Neural cell (in vitro differentiated cells): ENCODE results near the gene TMEM201. TPM values are rescaled to one million over a fixed set of nuclear protein-coding genes. Genes with fewer than 3 reads are reported as not detected.

Experiments
- H2AFZ ChIP-seq: fragments of 200-600, 300-800 bp; sonication (generic), shearing (Covaris generic); 2 replicates; pipeline ENCODE4 v1.6.0; 2014; ENCODE audit warnings: low read depth, mild to moderate bottlenecking, antibody characterized with exemption, low read length, moderate library complexity
- H3F3A ChIP-seq: fragments of 200-600 bp; shearing (Covaris generic); 2 replicates; pipeline ENCODE4 v1.6.1; 2016; ENCODE audit warnings: mild to moderate bottlenecking, moderate library complexity, mixed read lengths, antibody characterized with exemption, low read length; ENCODE audit not compliant: insufficient read depth, poor library complexity, severe bottlenecking
- H3K27ac ChIP-seq: fragments of 200-600, 300-800 bp; sonication (generic), shearing (Covaris generic); 2 replicates; pipeline ENCODE4 v1.5.1; 2014; ENCODE audit warnings: mild to moderate bottlenecking, low read length, moderate library complexity
- H3K27me3 ChIP-seq: fragments of 300-800, 200-600 bp; sonication (generic), shearing (Covaris generic); 2 replicates; pipeline ENCODE4 v1.6.0; 2014; ENCODE audit warnings: mild to moderate bottlenecking, low read depth, low read length, moderate library complexity; ENCODE audit not compliant: insufficient read depth
- H3K36me3 ChIP-seq: fragments of 300-800, 200-600 bp; sonication (generic), shearing (Covaris generic); 2 replicates; pipeline ENCODE4 v1.5.1; 2014; ENCODE audit warnings: mild to moderate bottlenecking, antibody characterized with exemption, low read length, moderate library complexity; ENCODE audit not compliant: insufficient read depth
- H3K4me2 ChIP-seq: fragments of 300-800, 200-600 bp; sonication (generic), shearing (Covaris generic); 2 replicates; pipeline ENCODE4 v1.6.0; 2014; ENCODE audit warnings: mild to moderate bottlenecking, low read length
- H3K4me3 ChIP-seq: fragments of 300-800, 200-600 bp; sonication (generic), shearing (Covaris generic); 2 replicates; pipeline ENCODE4 v1.5.1; 2014; ENCODE audit warnings: mild to moderate bottlenecking, low read length, moderate library complexity
- H3K79me2 ChIP-seq: fragments of 200-600 bp; shearing (Covaris generic); replicated peaks from 2 replicates; pipeline ENCODE4 v1.6.0; 2014; ENCODE audit warnings: mild to moderate bottlenecking, low read length, moderate library complexity; ENCODE audit not compliant: insufficient read depth
- H3K9ac ChIP-seq: fragments of 300-800, 200-600 bp; sonication (generic), shearing (Covaris generic); 2 replicates; pipeline ENCODE4 v1.6.1; 2016; ENCODE audit warnings: mild to moderate bottlenecking, low read length, mixed read lengths
- H3K9me2 ChIP-seq: fragments of 200-600 bp; shearing (Covaris generic); 2 replicates; pipeline ENCODE4 v1.6.1; 2016; ENCODE audit warnings: mild to moderate bottlenecking, low read length, mixed read lengths; ENCODE audit not compliant: insufficient read depth
- H3K9me3 ChIP-seq: fragments of 200-600, 300-800 bp; sonication (generic), shearing (Covaris generic); 2 replicates; pipeline ENCODE4 v1.6.1; 2016; ENCODE audit warnings: mild to moderate bottlenecking, mixed run types, low read length, moderate library complexity, mixed read lengths
- H4K20me1 ChIP-seq: fragments of 200-600 bp; shearing (Covaris generic); 2 replicates; pipeline ENCODE4 v1.6.1; 2016; ENCODE audit warnings: mild to moderate bottlenecking, mixed run types; ENCODE audit not compliant: insufficient read depth
- EP300 ChIP-seq: fragments of 450-650 bp; conservative IDR thresholded peaks from 2 replicates; pipeline ENCODE4 v1.6.1; 2014; ENCODE audit warnings: antibody characterized with exemption, mild to moderate bottlenecking, moderate library complexity; ENCODE audit not compliant: poor library complexity, severe bottlenecking
- EZH2 ChIP-seq: fragments of 200-600, 300-800 bp; shearing (Covaris generic), sonication (generic); IDR thresholded peaks from 2 replicates; pipeline ENCODE4 v1.6.1; 2014; ENCODE audit warnings: antibody characterized with exemption, low read length, borderline replicate concordance, mild to moderate bottlenecking; ENCODE audit not compliant: insufficient read depth, poor library complexity, severe bottlenecking
- MXI1 ChIP-seq: fragments of 450-650 bp; conservative IDR thresholded peaks from 2 replicates; pipeline ENCODE4 v1.6.1; 2014; ENCODE audit warnings: antibody characterized with exemption, mild to moderate bottlenecking; ENCODE audit not compliant: poor library complexity, severe bottlenecking
- POLR2AphosphoS5 ChIP-seq: IDR thresholded peaks from 2 replicates; pipeline ENCODE4 v1.6.1; 2012
- RAD21 ChIP-seq: fragments of 450-650 bp; conservative IDR thresholded peaks from 2 replicates; pipeline ENCODE4 v1.6.1; 2014; ENCODE audit warnings: antibody characterized with exemption, mild to moderate bottlenecking, moderate library complexity
- SMC3 ChIP-seq: fragments of 450-650 bp; conservative IDR thresholded peaks from 2 replicates; pipeline ENCODE4 v1.6.1; 2014; ENCODE audit warnings: antibody characterized with exemption, mild to moderate bottlenecking, moderate library complexity; ENCODE audit not compliant: poor library complexity
- TAF1 ChIP-seq: IDR thresholded peaks from 2 replicates; pipeline ENCODE4 v1.6.1; 2012; ENCODE audit warnings: low read depth
- polyA plus RNA-seq: library from polyadenylated mRNA; depleted of rRNA; stranded (reverse); fragments of >200 nt; gene quantifications from 2 replicates; pipeline ENCODE4 v1.2.3, GENCODE V29; 2014
- TF ChIP-seq, protein P1 (sequence below): IDR thresholded peaks from 2 replicates; pipeline ENCODE4 v1.6.1; 2012; ENCODE audit warnings: borderline replicate concordance
- TF ChIP-seq, protein P2 (sequence below): fragments of 450-650 bp; IDR thresholded peaks from 2 replicates; pipeline ENCODE4 v1.5.1; 2014; ENCODE audit warnings: antibody characterized with exemption, mild to moderate bottlenecking, moderate library complexity; ENCODE audit not compliant: poor library complexity, severe bottlenecking

Gene TMEM201
- polyA plus RNA-seq, 1 donor from 2014 or later: 7.3 TPM

GRCh38 chr1:9655836-9656235 is 67.1 kb downstream of the TMEM201 start:
- TF ChIP-seq TAF1 (no peak), POLR2AphosphoS5 (no peak), SMC3 (no peak), MXI1 (no peak), EP300 (no peak), EZH2 (no peak), RAD21 (no peak)
- TF ChIP-seq, protein P1, sequence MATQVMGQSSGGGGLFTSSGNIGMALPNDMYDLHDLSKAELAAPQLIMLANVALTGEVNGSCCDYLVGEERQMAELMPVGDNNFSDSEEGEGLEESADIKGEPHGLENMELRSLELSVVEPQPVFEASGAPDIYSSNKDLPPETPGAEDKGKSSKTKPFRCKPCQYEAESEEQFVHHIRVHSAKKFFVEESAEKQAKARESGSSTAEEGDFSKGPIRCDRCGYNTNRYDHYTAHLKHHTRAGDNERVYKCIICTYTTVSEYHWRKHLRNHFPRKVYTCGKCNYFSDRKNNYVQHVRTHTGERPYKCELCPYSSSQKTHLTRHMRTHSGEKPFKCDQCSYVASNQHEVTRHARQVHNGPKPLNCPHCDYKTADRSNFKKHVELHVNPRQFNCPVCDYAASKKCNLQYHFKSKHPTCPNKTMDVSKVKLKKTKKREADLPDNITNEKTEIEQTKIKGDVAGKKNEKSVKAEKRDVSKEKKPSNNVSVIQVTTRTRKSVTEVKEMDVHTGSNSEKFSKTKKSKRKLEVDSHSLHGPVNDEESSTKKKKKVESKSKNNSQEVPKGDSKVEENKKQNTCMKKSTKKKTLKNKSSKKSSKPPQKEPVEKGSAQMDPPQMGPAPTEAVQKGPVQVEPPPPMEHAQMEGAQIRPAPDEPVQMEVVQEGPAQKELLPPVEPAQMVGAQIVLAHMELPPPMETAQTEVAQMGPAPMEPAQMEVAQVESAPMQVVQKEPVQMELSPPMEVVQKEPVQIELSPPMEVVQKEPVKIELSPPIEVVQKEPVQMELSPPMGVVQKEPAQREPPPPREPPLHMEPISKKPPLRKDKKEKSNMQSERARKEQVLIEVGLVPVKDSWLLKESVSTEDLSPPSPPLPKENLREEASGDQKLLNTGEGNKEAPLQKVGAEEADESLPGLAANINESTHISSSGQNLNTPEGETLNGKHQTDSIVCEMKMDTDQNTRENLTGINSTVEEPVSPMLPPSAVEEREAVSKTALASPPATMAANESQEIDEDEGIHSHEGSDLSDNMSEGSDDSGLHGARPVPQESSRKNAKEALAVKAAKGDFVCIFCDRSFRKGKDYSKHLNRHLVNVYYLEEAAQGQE: no peak
- TF ChIP-seq, protein P2, sequence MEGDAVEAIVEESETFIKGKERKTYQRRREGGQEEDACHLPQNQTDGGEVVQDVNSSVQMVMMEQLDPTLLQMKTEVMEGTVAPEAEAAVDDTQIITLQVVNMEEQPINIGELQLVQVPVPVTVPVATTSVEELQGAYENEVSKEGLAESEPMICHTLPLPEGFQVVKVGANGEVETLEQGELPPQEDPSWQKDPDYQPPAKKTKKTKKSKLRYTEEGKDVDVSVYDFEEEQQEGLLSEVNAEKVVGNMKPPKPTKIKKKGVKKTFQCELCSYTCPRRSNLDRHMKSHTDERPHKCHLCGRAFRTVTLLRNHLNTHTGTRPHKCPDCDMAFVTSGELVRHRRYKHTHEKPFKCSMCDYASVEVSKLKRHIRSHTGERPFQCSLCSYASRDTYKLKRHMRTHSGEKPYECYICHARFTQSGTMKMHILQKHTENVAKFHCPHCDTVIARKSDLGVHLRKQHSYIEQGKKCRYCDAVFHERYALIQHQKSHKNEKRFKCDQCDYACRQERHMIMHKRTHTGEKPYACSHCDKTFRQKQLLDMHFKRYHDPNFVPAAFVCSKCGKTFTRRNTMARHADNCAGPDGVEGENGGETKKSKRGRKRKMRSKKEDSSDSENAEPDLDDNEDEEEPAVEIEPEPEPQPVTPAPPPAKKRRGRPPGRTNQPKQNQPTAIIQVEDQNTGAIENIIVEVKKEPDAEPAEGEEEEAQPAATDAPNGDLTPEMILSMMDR: no peak
- H3K36me3 ChIP-seq: no peaks in the 10 kb centered on the region
- peaks cover 3% of the 10 kb centered on the region for H3F3A ChIP-seq
- no peak overlapping the region for H2AFZ ChIP-seq
- no peak overlapping the region for H3K4me3 ChIP-seq
- H3K9me2 ChIP-seq: no peaks in the 10 kb centered on the region
- no peaks in the 10 kb centered on the region for H4K20me1 ChIP-seq
- H3K4me2 ChIP-seq: no peak overlapping the region
- no peak overlapping the region for H3K9ac ChIP-seq
- peaks cover 27% of the 10 kb centered on the region for H3K27me3 ChIP-seq
- H3K79me2 ChIP-seq: no peaks in the 10 kb centered on the region
- no peaks in the 10 kb centered on the region for H3K9me3 ChIP-seq
- H3K27ac ChIP-seq: no peak overlapping the region

DNA sequence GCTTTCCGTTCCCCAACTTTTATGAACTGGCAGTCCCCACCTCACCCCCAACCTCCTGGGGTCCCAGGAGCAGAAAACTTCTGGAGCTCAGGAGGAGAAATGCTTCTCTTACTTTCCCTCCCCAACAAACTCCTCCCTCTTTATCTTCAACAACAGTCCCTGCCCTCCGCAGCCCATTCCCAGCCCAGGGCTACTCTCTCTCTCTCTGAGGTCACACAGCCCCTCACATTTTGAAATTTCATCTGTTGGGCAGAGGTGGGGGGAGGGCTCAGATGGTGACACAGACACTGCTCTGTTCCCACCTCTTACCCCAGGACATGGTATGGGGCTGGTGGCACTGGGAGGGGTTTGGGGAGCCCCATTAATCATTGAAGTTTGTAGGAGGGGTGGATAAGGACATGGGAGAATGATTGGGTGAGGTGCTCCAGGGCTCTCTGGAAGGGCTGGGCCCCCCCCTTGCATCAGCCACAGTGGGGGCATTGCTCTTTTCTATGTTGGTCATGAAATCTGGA is 68.9 kb downstream of the TMEM201 start:
- Histone ChIP-seq H3K36me3 (no peaks in the 10 kb centered on the region), H3K27ac (no peak overlapping the region), H3K4me2 (no peak overlapping the region), H3K4me3 (no peak overlapping the region), H3K9me3 (no peaks in the 10 kb centered on the region), H3K79me2 (no peaks in the 10 kb centered on the region), H3K9ac (no peak overlapping the region), H3F3A (no peaks in the 10 kb centered on the region), H4K20me1 (no peaks in the 10 kb centered on the region), H2AFZ (no peak overlapping the region), H3K9me2 (no peaks in the 10 kb centered on the region), H3K27me3 (peaks cover 20% of the 10 kb centered on the region)
- TF ChIP-seq MXI1 (no peak), RAD21 (no peak), SMC3 (no peak), TAF1 (no peak), POLR2AphosphoS5 (no peak), EZH2 (no peak), EP300 (no peak)
- TF ChIP-seq, protein P2: no peak
- TF ChIP-seq, protein P1: no peak
